GM12878 (cell line): ENCODE results near the gene MAML2. TPM values are rescaled to one million over a fixed set of nuclear protein-coding genes. Genes with fewer than 3 reads are reported as not detected.

Source experiments
- BHLHE40 ChIP-seq, 2 experiments: fragments of 450-650 bp in 1 of 2; IDR thresholded peaks; 2 replicates each; pipeline ENCODE4 v1.6.1; 2011 to 2017; ENCODE audit warnings: low read depth in 2 of 2, borderline replicate concordance in 1 of 2, improper control_type of control experiment in 1 of 2, low read length in 1 of 2, mild to moderate bottlenecking in 1 of 2
- BRCA1 ChIP-seq: IDR thresholded peaks from 2 replicates; pipeline ENCODE4 v1.6.1; 2011; ENCODE audit warnings: low read depth, low read length, improper control_type of control experiment
- CBFB ChIP-seq: IDR thresholded peaks from 2 replicates; pipeline ENCODE4 v1.6.1; 2016; ENCODE audit warnings: antibody characterized with exemption, low read depth
- DPF2 ChIP-seq: fragments of 450-650 bp; IDR thresholded peaks from 2 replicates; pipeline ENCODE4 v1.6.1; 2017; ENCODE audit warnings: mild to moderate bottlenecking
- EED ChIP-seq: sonication (generic); IDR thresholded peaks from 2 replicates; pipeline ENCODE4 v1.6.1; 2016; ENCODE audit warnings: antibody characterized with exemption, low read depth
- IRF4 ChIP-seq: IDR thresholded peaks from 2 replicates; pipeline ENCODE4 v1.6.1; 2011; ENCODE audit warnings: low read depth, low read length
- MLLT1 ChIP-seq: fragments of 450-650 bp; IDR thresholded peaks from 2 replicates; pipeline ENCODE4 v1.6.1; 2016; ENCODE audit warnings: mild to moderate bottlenecking
- MTA3 ChIP-seq: IDR thresholded peaks from 2 replicates; pipeline ENCODE4 v1.6.1; 2012; ENCODE audit warnings: low read length, inconsistent platforms, borderline replicate concordance
- NR2C1 ChIP-seq: fragments of 450-650 bp; IDR thresholded peaks from 2 replicates; pipeline ENCODE4 v1.6.1; 2017; ENCODE audit warnings: antibody characterized with exemption, mild to moderate bottlenecking, moderate library complexity
- NR2C2 ChIP-seq: IDR thresholded peaks from 2 replicates; pipeline ENCODE4 v1.6.1; 2011; ENCODE audit warnings: borderline replicate concordance, low read depth; ENCODE audit not compliant: control insufficient read depth, insufficient read length
- NRF1 ChIP-seq: conservative IDR thresholded peaks from 2 replicates; pipeline ENCODE4 v1.6.1; 2011; ENCODE audit warnings: mild to moderate bottlenecking, low read depth, low read length, improper control_type of control experiment
- RAD51 ChIP-seq: fragments of 450-650 bp; IDR thresholded peaks from 2 replicates; pipeline ENCODE4 v1.6.1; 2016; ENCODE audit warnings: moderate library complexity, mild to moderate bottlenecking, inconsistent platforms
- RBBP5 ChIP-seq: fragments of 200-600 bp; sonication (generic); conservative IDR thresholded peaks from 2 replicates; pipeline ENCODE4 v1.6.1; 2016
- SREBF1 ChIP-seq: IDR thresholded peaks from 2 replicates; pipeline ENCODE4 v1.6.1; 2012; ENCODE audit warnings: mild to moderate bottlenecking, low read length
- TAF1 ChIP-seq: IDR thresholded peaks from 2 replicates; pipeline ENCODE4 v1.6.1; 2011; ENCODE audit warnings: mild to moderate bottlenecking, low read depth, low read length, borderline replicate concordance
- ZBTB33 ChIP-seq: fragments of 450-650 bp; IDR thresholded peaks from 2 replicates; pipeline ENCODE4 v1.6.1; 2017; ENCODE audit warnings: mild to moderate bottlenecking
- ZNF622 ChIP-seq: fragments of 450-650 bp; IDR thresholded peaks from 2 replicates; pipeline ENCODE4 v1.6.1; 2017; ENCODE audit warnings: mild to moderate bottlenecking, inconsistent platforms
- polyA plus RNA-seq, 11 experiments: library from polyadenylated mRNA; depleted of rRNA in 4 of 11; unstranded in 6 of 11; stranded (reverse) in 5 of 11; fragments of >200 nt; fragmentation: Nextera tagmentation in 4 of 11; fragmentation: Illumina TruSeq in 1 of 11; extraction: Ambion mirVana in 4 of 11; extraction: Trizol in 1 of 11; gene quantifications; 1 replicate in 1 of 11; 2 replicates in 10 of 11; pipeline versions ENCODE4 v1.2.1 to v1.2.3, GENCODE V29; 2011 to 2016; ENCODE audit warnings: inconsistent platforms in 2 of 11, missing spikeins in 2 of 11, low read depth in 1 of 11
- total RNA-seq, 4 experiments: library from RNA; depleted of rRNA in 3 of 4; stranded (reverse); fragments of >200 nt in 3 of 4; fragmentation: Illumina TruSeq in 1 of 4; extraction: Trizol in 1 of 4; gene quantifications; 2 replicates each; pipeline versions ENCODE4 v1.2.1 to v1.2.3, GENCODE V29; 2013 to 2021
- TF ChIP-seq, protein P1 (sequence below): fragments of 150-350 bp; IDR thresholded peaks from 2 replicates; pipeline ENCODE4 v1.6.1; 2014; ENCODE audit warnings: mild to moderate bottlenecking, low read depth, low read length
- TF ChIP-seq, protein P2 (sequence below): IDR thresholded peaks from 2 replicates; pipeline ENCODE4 v1.6.1; 2012; ENCODE audit warnings: low read depth, low read length, improper control_type of control experiment
- TF ChIP-seq, protein P3 (sequence below): fragments of 450-650 bp; formaldehyde crosslinking; IDR thresholded peaks from 2 replicates; pipeline ENCODE4 v1.5.0; 2022; ENCODE audit warnings: mild to moderate bottlenecking, missing genetic modification characterization

MAML2 gene
- total and polyA plus RNA-seq, 10 of the 15 experiments (the other 5 are each of a cell fraction or from before 2014, with no cell fraction given), result 2.5 to 15.1 (median 12.0) TPM

DNA sequence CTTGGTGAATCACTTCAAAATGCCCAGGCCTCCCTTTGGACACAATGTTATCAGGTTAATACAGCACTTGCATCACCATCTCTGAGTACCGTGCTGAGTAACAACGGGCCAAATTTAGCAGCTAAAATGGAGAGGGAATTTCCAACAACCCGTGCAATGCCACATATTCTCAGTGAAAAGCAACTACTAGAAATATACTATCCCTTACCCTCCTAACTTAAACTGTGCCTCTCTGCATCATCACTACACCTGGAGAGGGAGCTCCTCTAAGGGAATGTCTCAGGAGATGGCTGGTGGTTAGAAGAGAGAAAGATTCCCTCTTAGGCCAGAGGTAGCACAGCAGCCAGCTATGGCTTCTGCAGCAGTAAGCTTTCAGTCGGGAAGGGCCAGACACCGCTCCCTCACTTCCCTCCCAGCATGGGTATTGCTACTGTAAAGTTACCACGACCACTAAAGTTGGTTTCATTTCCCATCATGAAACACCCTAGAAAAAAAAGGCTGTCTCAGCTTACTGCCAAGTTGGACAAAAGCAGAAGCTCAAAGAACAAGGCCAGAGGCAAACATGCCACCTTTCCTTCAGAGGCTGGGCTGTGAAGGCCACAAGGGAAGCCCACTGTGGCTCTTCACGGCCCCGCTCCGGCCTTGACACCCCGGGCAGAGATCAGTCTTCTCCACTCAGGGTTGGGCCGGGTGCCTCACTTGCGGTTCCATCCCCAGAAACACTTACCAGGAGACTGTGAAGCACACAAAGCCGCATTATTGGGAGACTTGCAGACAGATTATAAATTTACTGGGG, 3.9 kb downstream of the MAML2 start (continued):
- TF ChIP-seq BHLHE40 (IDR thresholded peaks at IDR 0.05; ENCODE audit: borderline replicate concordance in 1 of 2, low read depth in 2 of 2, low read length in 1 of 2) (peak; percentile 51 to 65; a peak in 3 of 4 replicates), ZBTB33 (no peak), BRCA1 (no peak), EED (peak; percentile 93), ZNF622 (no peak), MTA3 (peak; percentile 63), TAF1 (peak; percentile 64; the same call in 1 of the 2 replicates), RAD51 (no peak), DPF2 (peak; percentile 67; the same call in 1 of the 2 replicates), CBFB (peak; percentile 90), NR2C1 (no peak), MLLT1 (peak; percentile 35; the same call in 1 of the 2 replicates), SREBF1 (no peak), NR2C2 (no peak), IRF4 (peak; percentile 45; the same call in 1 of the 2 replicates), RBBP5 (no peak), NRF1 (no peak)
- TF ChIP-seq, protein P1, sequence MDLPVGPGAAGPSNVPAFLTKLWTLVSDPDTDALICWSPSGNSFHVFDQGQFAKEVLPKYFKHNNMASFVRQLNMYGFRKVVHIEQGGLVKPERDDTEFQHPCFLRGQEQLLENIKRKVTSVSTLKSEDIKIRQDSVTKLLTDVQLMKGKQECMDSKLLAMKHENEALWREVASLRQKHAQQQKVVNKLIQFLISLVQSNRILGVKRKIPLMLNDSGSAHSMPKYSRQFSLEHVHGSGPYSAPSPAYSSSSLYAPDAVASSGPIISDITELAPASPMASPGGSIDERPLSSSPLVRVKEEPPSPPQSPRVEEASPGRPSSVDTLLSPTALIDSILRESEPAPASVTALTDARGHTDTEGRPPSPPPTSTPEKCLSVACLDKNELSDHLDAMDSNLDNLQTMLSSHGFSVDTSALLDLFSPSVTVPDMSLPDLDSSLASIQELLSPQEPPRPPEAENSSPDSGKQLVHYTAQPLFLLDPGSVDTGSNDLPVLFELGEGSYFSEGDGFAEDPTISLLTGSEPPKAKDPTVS, result no peak
- TF ChIP-seq, protein P2, sequence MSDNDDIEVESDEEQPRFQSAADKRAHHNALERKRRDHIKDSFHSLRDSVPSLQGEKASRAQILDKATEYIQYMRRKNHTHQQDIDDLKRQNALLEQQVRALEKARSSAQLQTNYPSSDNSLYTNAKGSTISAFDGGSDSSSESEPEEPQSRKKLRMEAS, result no peak
- TF ChIP-seq, protein P3, sequence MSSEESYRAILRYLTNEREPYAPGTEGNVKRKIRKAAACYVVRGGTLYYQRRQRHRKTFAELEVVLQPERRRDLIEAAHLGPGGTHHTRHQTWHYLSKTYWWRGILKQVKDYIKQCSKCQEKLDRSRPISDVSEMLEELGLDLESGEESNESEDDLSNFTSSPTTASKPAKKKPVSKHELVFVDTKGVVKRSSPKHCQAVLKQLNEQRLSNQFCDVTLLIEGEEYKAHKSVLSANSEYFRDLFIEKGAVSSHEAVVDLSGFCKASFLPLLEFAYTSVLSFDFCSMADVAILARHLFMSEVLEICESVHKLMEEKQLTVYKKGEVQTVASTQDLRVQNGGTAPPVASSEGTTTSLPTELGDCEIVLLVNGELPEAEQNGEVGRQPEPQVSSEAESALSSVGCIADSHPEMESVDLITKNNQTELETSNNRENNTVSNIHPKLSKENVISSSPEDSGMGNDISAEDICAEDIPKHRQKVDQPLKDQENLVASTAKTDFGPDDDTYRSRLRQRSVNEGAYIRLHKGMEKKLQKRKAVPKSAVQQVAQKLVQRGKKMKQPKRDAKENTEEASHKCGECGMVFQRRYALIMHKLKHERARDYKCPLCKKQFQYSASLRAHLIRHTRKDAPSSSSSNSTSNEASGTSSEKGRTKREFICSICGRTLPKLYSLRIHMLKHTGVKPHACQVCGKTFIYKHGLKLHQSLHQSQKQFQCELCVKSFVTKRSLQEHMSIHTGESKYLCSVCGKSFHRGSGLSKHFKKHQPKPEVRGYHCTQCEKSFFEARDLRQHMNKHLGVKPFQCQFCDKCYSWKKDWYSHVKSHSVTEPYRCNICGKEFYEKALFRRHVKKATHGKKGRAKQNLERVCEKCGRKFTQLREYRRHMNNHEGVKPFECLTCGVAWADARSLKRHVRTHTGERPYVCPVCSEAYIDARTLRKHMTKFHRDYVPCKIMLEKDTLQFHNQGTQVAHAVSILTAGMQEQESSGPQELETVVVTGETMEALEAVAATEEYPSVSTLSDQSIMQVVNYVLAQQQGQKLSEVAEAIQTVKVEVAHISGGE (CRISPR knock-in tag), result no peak
